B cell (primary cell): ENCODE data around the gene SMIM17. TPM values are rescaled to one million over a fixed set of nuclear protein-coding genes. Genes with fewer than 3 reads are reported as not detected.

Experiments used
- ATAC-seq: fragments of 200-7000 bp; cut with Tn5 transposase; one replicate; pipeline ENCODE4 v1.10.0; 2021; ENCODE audit warnings: low read depth, mild to moderate bottlenecking, moderate number of reproducible peaks, moderate library complexity
- CTCF ChIA-PET: fragments of 350-600 bp; sonication (Branson Sonifier 250); formaldehyde crosslinking; loops from one replicate; lab custom pipeline; 2021; ENCODE audit warnings: antibody characterized with exemption, inconsistent platforms; lab: Charles Lee
- POLR2A ChIA-PET: fragments of 350-600 bp; sonication (Branson Sonifier 250); formaldehyde crosslinking; loops from one replicate; lab custom pipeline; 2021; ENCODE audit warnings: antibody characterized with exemption; lab: Charles Lee
- DNase-seq: peaks from one replicate; pipeline ENCODE4 v3.0.0; 2013
- H2AFZ ChIP-seq: 2 replicates; pipeline ENCODE4 v1.6.1; 2012; ENCODE audit warnings: mild to moderate bottlenecking, low read depth, low read length; ENCODE audit not compliant: insufficient read depth, poor library complexity, severe bottlenecking
- H3K27ac ChIP-seq, 2 donors: 1 replicate in 1 of 2; 2 replicates in 1 of 2; pipeline ENCODE4 v1.5.1; 2012 to 2013; ENCODE audit warnings: low read length in 2 of 2, mild to moderate bottlenecking in 2 of 2, moderate library complexity in 1 of 2
- H3K27me3 ChIP-seq, 4 experiments: fragments of 200-600 bp in 1 of 4; sonication (generic) in 1 of 4; replicated peaks in 1 of 4; 1 replicate in 2 of 4; 2 replicates in 2 of 4; pipeline versions ENCODE4 v1.6.1 to v1.7.0; 2013 to 2016; ENCODE audit warnings: low read length in 3 of 4, mild to moderate bottlenecking in 2 of 4, mixed read lengths in 1 of 4, moderate library complexity in 1 of 4; ENCODE audit not compliant: insufficient read depth in 4 of 4, control insufficient read depth in 3 of 4; ENCODE audit errors: control extremely low read depth in 1 of 4
- H3K36me3 ChIP-seq, 2 experiments: replicated peaks in 1 of 2; 1 replicate in 1 of 2; 2 replicates in 1 of 2; pipeline versions ENCODE4 v1.6.1 to v1.7.1; 2013; ENCODE audit warnings: low read length in 1 of 2; ENCODE audit not compliant: insufficient read depth in 2 of 2, control insufficient read depth in 1 of 2; ENCODE audit errors: control extremely low read depth in 1 of 2, extremely low read depth in 1 of 2
- H3K4me1 ChIP-seq, 2 donors: fragments of 200-600 bp in 1 of 2; sonication (generic) in 1 of 2; 1 replicate in 1 of 2; 2 replicates in 1 of 2; pipeline versions ENCODE4 v1.5.1 to v1.6.1; 2013 to 2017; ENCODE audit warnings: low read length in 2 of 2; ENCODE audit not compliant: control insufficient read depth in 2 of 2, insufficient read depth in 2 of 2
- H3K4me2 ChIP-seq: replicated peaks from 2 replicates; pipeline ENCODE3; 2012; ENCODE audit warnings: mild to moderate bottlenecking, low read depth, low read length; ENCODE audit not compliant: poor library complexity, severe bottlenecking
- H3K4me3 ChIP-seq, 5 experiments: fragments of 200-600 bp in 1 of 5; sonication (generic) in 1 of 5; 1 replicate in 3 of 5; 2 replicates in 2 of 5; pipeline versions ENCODE4 v1.5.1 to v1.7.0; 2011 to 2016; ENCODE audit warnings: low read length in 4 of 5, mild to moderate bottlenecking in 4 of 5, low read depth in 2 of 5, control low read depth in 1 of 5, moderate library complexity in 1 of 5; ENCODE audit not compliant: insufficient read depth in 1 of 5; ENCODE audit errors: control extremely low read depth in 1 of 5, extremely low read depth in 1 of 5
- H3K79me2 ChIP-seq: fragments of 200-600 bp; sonication (generic); one replicate; pipeline ENCODE4 v1.6.0; 2016; ENCODE audit warnings: low read length; ENCODE audit not compliant: control insufficient read depth, insufficient read depth
- H3K9ac ChIP-seq: fragments of 200-600 bp; sonication (generic); 2 replicates; pipeline ENCODE4 v1.6.1; 2017; ENCODE audit warnings: mild to moderate bottlenecking, low read length, moderate library complexity
- H3K9me3 ChIP-seq, 3 donors: one replicate each; pipeline versions ENCODE4 v1.6.1 to v1.7.1; 2013; ENCODE audit warnings: low read length in 2 of 3; ENCODE audit not compliant: control insufficient read depth in 2 of 3, insufficient read depth in 1 of 3; ENCODE audit errors: control extremely low read depth in 1 of 3
- H4K20me1 ChIP-seq: 2 replicates; pipeline ENCODE4 v1.6.0; 2012; ENCODE audit warnings: mild to moderate bottlenecking, low read length; ENCODE audit not compliant: insufficient read depth, control insufficient read depth, poor library complexity, severe bottlenecking
- H3K27ac Mint-ChIP-seq: one replicate; pipeline ENCODE4 v1.8.0; 2021; ENCODE audit warnings: mixed read lengths
- H3K27me3 Mint-ChIP-seq: one replicate; pipeline ENCODE4 v1.8.0; 2021; ENCODE audit warnings: mixed read lengths
- H3K4me1 Mint-ChIP-seq: one replicate; pipeline ENCODE4 v1.8.0; 2021; ENCODE audit warnings: mixed read lengths
- H3K4me3 Mint-ChIP-seq: one replicate; pipeline ENCODE4 v1.8.0; 2021; ENCODE audit warnings: mixed read lengths
- H3K9me3 Mint-ChIP-seq: one replicate; pipeline ENCODE4 v1.8.0; 2022; ENCODE audit warnings: mixed read lengths; ENCODE audit not compliant: insufficient read depth
- CTCF ChIP-seq: fragments of 200-600 bp; IDR thresholded peaks from one replicate; pipeline ENCODE4 v1.8.0; 2022; ENCODE audit warnings: antibody characterized with exemption, mild to moderate bottlenecking
- EZH2 ChIP-seq: IDR thresholded peaks from 2 replicates; pipeline ENCODE4 v1.6.1; 2012; ENCODE audit warnings: borderline replicate concordance, low read depth, mild to moderate bottlenecking, moderate library complexity, low read length; ENCODE audit not compliant: insufficient read depth, poor library complexity, severe bottlenecking
- WGBS: methylation state at CpG from one replicate; pipeline ENCODE4 v1.1.5; 2013; ENCODE audit warnings: missing lambda C conversion rate; ENCODE audit not compliant: insufficient coverage; 5-methylcytosine and 5-hydroxymethylcytosine counted together
- intact Hi-C: fragments of 100-400 bp; cut with micrococcal nuclease; formaldehyde crosslinking; loops from one replicate; pipeline ENCODE4 v1.10.0; 2022
- polyA plus RNA-seq: library from polyadenylated mRNA; depleted of rRNA; stranded (reverse); fragments of >200 nt; gene quantifications from 2 replicates; pipeline ENCODE4 v1.2.3, GENCODE V29; 2012
- total RNA-seq, 2 donors: library from RNA; stranded (reverse); fragments of 120-200 nt in 1 of 2; gene quantifications; 1 replicate in 1 of 2; 2 replicates in 1 of 2; pipeline versions ENCODE4 v1.2.3 to v1.2.4, GENCODE V29; 2013 to 2022

Gene SMIM17
- total and polyA plus RNA-seq, 2 donors (not counting 1 experiment from before 2014, with no cell fraction given): not detected

- intact Hi-C loops: no loop called here
- WGBS: 25% methylated on average over 23 of the region's 25 CpGs
- H3K4me3 Mint-ChIP-seq: no peak overlapping the region
- ChIA-PET CTCF (no interaction called here), POLR2A (no interaction called here)
- Histone ChIP-seq H3K9me3 (peaks cover 2 to 54% (median 20%) of the 10 kb centered on the region in 3 donors), H2AFZ (no peak overlapping the region), H4K20me1 (no peaks in the 10 kb centered on the region), H3K36me3 (no peaks in the 10 kb centered on the region), H3K27me3 (peaks cover 0 to 23% (median 0%) of the 10 kb centered on the region in 4 experiments), H3K9ac (no peak overlapping the region), H3K79me2 (no peaks in the 10 kb centered on the region), H3K4me3 (no peak overlapping the region), H3K27ac (no peak overlapping the region), H3K4me1 (no peaks in the 10 kb centered on the region), H3K4me2 (no peak overlapping the region)
- H3K9me3 Mint-ChIP-seq: peaks cover 15% of the 10 kb centered on the region
- DNase-seq: no peak
- ATAC-seq: no peak
- H3K27me3 Mint-ChIP-seq: peaks cover 27% of the 10 kb centered on the region
- TF ChIP-seq CTCF: no peak
- no peak for TF ChIP-seq EZH2
- H3K27ac Mint-ChIP-seq: no peak overlapping the region
- H3K4me1 Mint-ChIP-seq: no peaks in the 10 kb centered on the region
Measured at GRCh38 chr19:56643460-56643955, 549 bp downstream of the SMIM17 start.

- intact Hi-C loops: no loop called here
- Histone ChIP-seq H4K20me1 (no peaks in the 10 kb centered on the region), H3K4me3 (no peak overlapping the region), H3K9ac (no peak overlapping the region), H2AFZ (no peak overlapping the region), H3K4me1 (no peaks in the 10 kb centered on the region), H3K79me2 (no peaks in the 10 kb centered on the region), H3K27me3 (no peaks in the 10 kb centered on the region), H3K9me3 (peaks cover 0 to 42% (median 2%) of the 10 kb centered on the region in 3 donors), H3K36me3 (no peaks in the 10 kb centered on the region), H3K4me2 (no peak overlapping the region), H3K27ac (no peak overlapping the region)
- DNase-seq (no peak), ATAC-seq (no peak)
- peaks cover 3% of the 10 kb centered on the region for H3K27me3 Mint-ChIP-seq
- CTCF ChIA-PET: no interaction called here
- 56% methylated on average over 3 of the region's 3 CpGs for WGBS
- no peak overlapping the region for H3K4me3 Mint-ChIP-seq
- H3K4me1 Mint-ChIP-seq: no peaks in the 10 kb centered on the region
- no peak overlapping the region for H3K27ac Mint-ChIP-seq
- TF ChIP-seq CTCF (no peak), EZH2 (no peak)
- POLR2A ChIA-PET: no interaction called here
- H3K9me3 Mint-ChIP-seq: peaks cover 17% of the 10 kb centered on the region
Measured at GRCh38 chr19:56654151-56654550, 11.2 kb downstream of the SMIM17 start.
